ENCODE results near the gene AQR. TPM values are rescaled to one million over a fixed set of nuclear protein-coding genes. Genes with fewer than 3 reads are reported as not detected.

AQR gene
- total and polyA plus RNA-seq, 2 of the 8 experiments (the other 6 are each of a cell fraction or from before 2014, with no cell fraction given): 34.5 to 57.6 TPM

DNA sequence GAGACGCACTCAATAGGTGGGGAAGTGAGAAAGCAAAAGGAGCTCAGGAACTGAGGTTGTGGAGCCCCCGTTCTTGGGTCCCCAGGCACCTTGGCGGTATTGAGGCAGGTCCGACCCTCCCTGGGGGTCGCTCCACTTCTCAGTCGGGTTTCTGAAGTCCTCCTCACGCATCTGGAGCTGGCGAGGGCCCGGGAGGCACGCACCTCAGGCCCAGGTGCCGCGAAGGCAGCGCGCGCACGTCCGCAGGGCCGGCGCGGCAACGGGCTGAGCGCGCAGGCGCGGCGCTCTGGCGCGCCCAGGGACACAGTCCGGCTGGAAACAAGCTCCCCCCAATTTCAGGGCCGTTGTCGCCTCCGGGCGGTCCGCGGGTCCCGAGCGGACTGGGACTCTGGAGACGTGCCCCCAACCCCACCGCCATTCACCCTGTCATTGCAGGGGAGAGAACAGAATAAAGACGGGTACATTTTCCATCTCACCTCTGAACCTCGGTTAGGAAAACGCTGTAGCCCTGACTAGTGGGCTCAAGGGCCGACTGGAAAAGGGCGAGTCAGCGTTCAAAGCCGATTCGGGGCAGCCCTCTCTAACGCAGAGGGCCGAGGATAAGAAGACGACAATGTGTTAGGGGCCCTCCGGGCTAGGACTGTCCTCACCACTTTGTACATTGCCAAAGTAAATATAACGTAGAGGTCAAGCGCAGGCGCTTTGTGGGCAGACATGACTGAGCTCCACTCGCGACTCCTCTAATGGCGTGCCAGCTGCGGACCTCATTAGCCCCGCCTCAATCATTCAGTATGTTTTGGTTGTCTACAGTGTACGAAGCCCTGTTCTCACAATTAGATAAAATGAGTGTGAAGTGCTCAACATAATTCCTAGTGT lies 18.7 kb upstream of the AQR start, which contains the start of gene ZNF770:
TSS of gene ZNF770 (minus strand) at position 261 of the 876 bp plus-strand sequence. CDS start 4,853 bp downstream, outside the sequence.
- H3K27ac ChIP-seq (ENCODE audit: low read depth, low read length): peak within 1 kb of the TSS; percentile 89
- WGBS, 2 experiments (ENCODE audit: extremely low coverage in 1 of 2, insufficient coverage in 1 of 2, insufficient read length in 1 of 2, insufficient replicate concordance in 2 of 2, low coverage in 1 of 2, low lambda C conversion rate in 2 of 2, missing lambda C conversion rate in 1 of 2): 2% methylated on average over 54 of the region's 60 CpGs; no CpG with 5 or more reads in 1 of the 2 experiments
- no peak for TF ChIP-seq CHD1 (IDR thresholded peaks at IDR 0.05; ENCODE audit: low read depth, low read length)
- TF ChIP-seq HDAC6 (IDR thresholded peaks at IDR 0.05; ENCODE audit: low read depth, low read length): no peak
- TF ChIP-seq, protein P1, sequence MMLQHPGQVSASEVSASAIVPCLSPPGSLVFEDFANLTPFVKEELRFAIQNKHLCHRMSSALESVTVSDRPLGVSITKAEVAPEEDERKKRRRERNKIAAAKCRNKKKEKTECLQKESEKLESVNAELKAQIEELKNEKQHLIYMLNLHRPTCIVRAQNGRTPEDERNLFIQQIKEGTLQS (IDR thresholded peaks at IDR 0.05; ENCODE audit: insufficient read depth, low read depth, low read length): no peak
- TF ChIP-seq, protein P2, sequence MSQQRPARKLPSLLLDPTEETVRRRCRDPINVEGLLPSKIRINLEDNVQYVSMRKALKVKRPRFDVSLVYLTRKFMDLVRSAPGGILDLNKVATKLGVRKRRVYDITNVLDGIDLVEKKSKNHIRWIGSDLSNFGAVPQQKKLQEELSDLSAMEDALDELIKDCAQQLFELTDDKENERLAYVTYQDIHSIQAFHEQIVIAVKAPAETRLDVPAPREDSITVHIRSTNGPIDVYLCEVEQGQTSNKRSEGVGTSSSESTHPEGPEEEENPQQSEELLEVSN (IDR thresholded peaks at IDR 0.05): peak; percentile 67
- TF ChIP-seq CEBPB (IDR thresholded peaks at IDR 0.05; ENCODE audit: low read depth, low read length): no peak
- peak; percentile 98 for TF ChIP-seq ASH2L (IDR thresholded peaks at IDR 0.05; ENCODE audit: low read length)
- TF ChIP-seq GABPA (IDR thresholded peaks at IDR 0.05; ENCODE audit: borderline replicate concordance, insufficient read depth, low read length): peak; percentile 85
- no peak for TF ChIP-seq CBX5 (IDR thresholded peaks at IDR 0.05; ENCODE audit: low read depth, low read length)
- no peak for TF ChIP-seq ZNF274 (IDR thresholded peaks at IDR 0.05; ENCODE audit: borderline replicate concordance, extremely low read depth, low read length)
- TF ChIP-seq SP4 (IDR thresholded peaks at IDR 0.05; ENCODE audit: low read length): 0 out of 2 replicates have a peak, but pooled peaks have one; percentile 60

More for the DNA sequence above, 18.7 kb upstream of the AQR start, which contains the start of gene ZNF770:
- POLR2A ChIA-PET (ENCODE audit: partially characterized antibody): interaction anchor here (0.5 to 4.3 kb wide), 19 partner anchors 11 to 974 kb away, joined by 3 to 28 read pairs (median 3); partner anchors contain the start of gene AQR
- Histone ChIP-seq H4K91ac (replicated peaks; ENCODE audit: insufficient read length, low read length) (peak within 1 kb of the TSS; percentile 75), H3K4me2 (ENCODE audit: insufficient read depth in 1 of 2, low read depth in 2 of 2, low read length in 2 of 2) (peak within 1 kb of the TSS; percentile 85 to 98), H2AK5ac (ENCODE audit: low read depth, low read length) (no peak within 1 kb of the TSS), H2BK120ac (replicated peaks; ENCODE audit: low read depth, low read length) (peak within 1 kb of the TSS; percentile 0), H4K8ac (ENCODE audit: extremely low read depth, insufficient read depth, low read length) (peak within 1 kb of the TSS; percentile 93), H4K5ac (ENCODE audit: insufficient read length, low read depth, low read length) (peak within 1 kb of the TSS; percentile 79), H3K4ac (replicated peaks; ENCODE audit: insufficient read length, low read depth, low read length) (peak within 1 kb of the TSS; percentile 47), H3K79me1 (ENCODE audit: low read depth, low read length) (no peaks in the 10 kb centered on the region; the same call in 1 of the 2 replicates), H2BK5ac (ENCODE audit: low read depth, low read length) (peak within 1 kb of the TSS; percentile 88), H3K14ac (ENCODE audit: insufficient read length) (no peak within 1 kb of the TSS), H2BK12ac (ENCODE audit: low read depth, low read length) (peak within 1 kb of the TSS; percentile 70), H3K9me3 (ENCODE audit: insufficient read depth in 2 of 2, low read depth in 1 of 2, low read length in 1 of 2) (no peaks in the 10 kb centered on the region), H3K79me2 (ENCODE audit: control insufficient read depth in 1 of 2, insufficient read depth in 2 of 2, low read length in 2 of 2) (peaks cover 24 to 52% of the 10 kb centered on the region in 2 experiments), H2BK20ac (ENCODE audit: low read length) (no peak within 1 kb of the TSS), H3K4me1 (replicated peaks in 1 of 4; ENCODE audit: control insufficient read depth in 3 of 4, insufficient read depth in 4 of 4, low read length in 3 of 4) (peaks cover 3 to 10% (median 3%) of the 10 kb centered on the region in 4 experiments; a peak in 4 of 7 replicates), H3K23me2 (ENCODE audit: low read depth, low read length) (peaks cover 10% of the 10 kb centered on the region), H2AFZ (ENCODE audit: low read length) (peak within 1 kb of the TSS; percentile 92), H3K4me3 (ENCODE audit: extremely low read depth in 1 of 4, insufficient read depth in 2 of 4, low read depth in 3 of 4, low read length in 4 of 4) (peak within 1 kb of the TSS; percentile 97 to 99 (median 98)), H4K20me1 (replicated peaks in 1 of 2; ENCODE audit: control insufficient read depth in 1 of 2, insufficient read depth in 2 of 2, low read length in 2 of 2) (peaks cover 0 to 3% of the 10 kb centered on the region in 2 experiments), H3K36me3 (ENCODE audit: control insufficient read depth in 2 of 4, insufficient read depth in 4 of 4, low read length in 3 of 4) (peaks cover 0 to 24% (median 2%) of the 10 kb centered on the region in 4 experiments; a peak in 3 of 8 replicates), H3K9ac (replicated peaks in 1 of 4; ENCODE audit: extremely low read depth in 1 of 4, low read depth in 3 of 4, low read length in 3 of 4) (peak within 1 kb of the TSS; percentile 83 to 94 (median 89)), H3K27me3 (replicated peaks in 1 of 4; ENCODE audit: control insufficient read depth in 3 of 4, extremely low read depth in 1 of 4, insufficient read depth in 3 of 4, low read length in 3 of 4) (no peaks in the 10 kb centered on the region), H3K18ac (ENCODE audit: extremely low read depth, low read length) (peak within 1 kb of the TSS; percentile 96), H3K23ac (ENCODE audit: insufficient read length) (no peak within 1 kb of the TSS), H3K56ac (replicated peaks; ENCODE audit: insufficient read length, low read depth, low read length) (peak within 1 kb of the TSS; percentile 57), H2BK15ac (ENCODE audit: low read length) (no peak within 1 kb of the TSS)
- peak; percentile 29 to 93 for DNase-seq (ENCODE audit: low read depth in 1 of 2, low spot score in 2 of 2)
- no peak for FAIRE-seq
- CTCF ChIA-PET (ENCODE audit: partially characterized antibody): interaction anchor here (3.1 to 3.8 kb wide), 2 partner anchors 18 to 31 kb away, joined by 8 to 19 read pairs; partner anchors contain the start of gene AQR
